Epithelial cell of esophagus (primary cell): ENCODE results near the gene PRKAR2A.

ENCODE experiments used
- DNase-seq: peaks from one replicate; pipeline ENCODE4 v3.0.0; 2010; ENCODE audit warnings: low read depth
- H3K4me3 ChIP-seq: 2 replicates; pipeline ENCODE4 v1.5.1; 2011; ENCODE audit warnings: mild to moderate bottlenecking, low read length, control low read depth
- TF ChIP-seq, protein P1 (sequence below): IDR thresholded peaks from 2 replicates; pipeline ENCODE4 v1.5.1; 2011; ENCODE audit warnings: low read depth, mild to moderate bottlenecking, low read length, control low read depth, inconsistent platforms; ENCODE audit not compliant: insufficient read depth; ENCODE audit errors: missing control alignments

Gene PRKAR2A

DNA sequence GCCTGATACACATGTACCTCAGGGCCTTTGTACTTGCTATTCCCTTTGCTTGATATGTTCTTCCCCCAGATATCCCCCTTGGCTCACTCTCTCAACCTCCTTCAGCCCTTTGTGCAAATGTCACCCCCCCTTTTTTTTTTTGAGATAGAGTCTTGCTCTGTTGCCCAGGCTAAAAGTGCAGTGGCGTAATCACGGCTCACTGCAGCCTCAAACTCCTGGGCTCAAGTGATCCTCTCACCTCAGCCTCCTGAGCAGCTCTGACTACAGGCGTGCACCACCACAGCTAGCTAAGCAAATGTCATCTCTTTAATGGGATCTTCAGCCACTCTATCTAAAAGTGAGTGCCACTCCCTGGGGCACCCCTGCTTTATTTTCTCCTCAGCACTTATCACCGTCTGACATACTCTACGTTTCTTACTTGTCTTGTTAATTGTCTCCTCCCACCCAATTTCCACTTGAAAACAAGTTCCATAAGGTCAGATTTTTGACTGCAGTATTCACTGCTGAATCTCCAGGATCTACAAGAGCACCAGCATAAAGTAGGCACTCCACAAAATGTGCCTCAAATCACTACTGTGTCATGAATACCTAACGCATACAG lies 145.3 kb downstream of the PRKAR2A start:
- no peak overlapping the region for H3K4me3 ChIP-seq
- TF ChIP-seq, protein P1, sequence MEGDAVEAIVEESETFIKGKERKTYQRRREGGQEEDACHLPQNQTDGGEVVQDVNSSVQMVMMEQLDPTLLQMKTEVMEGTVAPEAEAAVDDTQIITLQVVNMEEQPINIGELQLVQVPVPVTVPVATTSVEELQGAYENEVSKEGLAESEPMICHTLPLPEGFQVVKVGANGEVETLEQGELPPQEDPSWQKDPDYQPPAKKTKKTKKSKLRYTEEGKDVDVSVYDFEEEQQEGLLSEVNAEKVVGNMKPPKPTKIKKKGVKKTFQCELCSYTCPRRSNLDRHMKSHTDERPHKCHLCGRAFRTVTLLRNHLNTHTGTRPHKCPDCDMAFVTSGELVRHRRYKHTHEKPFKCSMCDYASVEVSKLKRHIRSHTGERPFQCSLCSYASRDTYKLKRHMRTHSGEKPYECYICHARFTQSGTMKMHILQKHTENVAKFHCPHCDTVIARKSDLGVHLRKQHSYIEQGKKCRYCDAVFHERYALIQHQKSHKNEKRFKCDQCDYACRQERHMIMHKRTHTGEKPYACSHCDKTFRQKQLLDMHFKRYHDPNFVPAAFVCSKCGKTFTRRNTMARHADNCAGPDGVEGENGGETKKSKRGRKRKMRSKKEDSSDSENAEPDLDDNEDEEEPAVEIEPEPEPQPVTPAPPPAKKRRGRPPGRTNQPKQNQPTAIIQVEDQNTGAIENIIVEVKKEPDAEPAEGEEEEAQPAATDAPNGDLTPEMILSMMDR, result no peak
- DNase-seq, result no peak

DNA sequence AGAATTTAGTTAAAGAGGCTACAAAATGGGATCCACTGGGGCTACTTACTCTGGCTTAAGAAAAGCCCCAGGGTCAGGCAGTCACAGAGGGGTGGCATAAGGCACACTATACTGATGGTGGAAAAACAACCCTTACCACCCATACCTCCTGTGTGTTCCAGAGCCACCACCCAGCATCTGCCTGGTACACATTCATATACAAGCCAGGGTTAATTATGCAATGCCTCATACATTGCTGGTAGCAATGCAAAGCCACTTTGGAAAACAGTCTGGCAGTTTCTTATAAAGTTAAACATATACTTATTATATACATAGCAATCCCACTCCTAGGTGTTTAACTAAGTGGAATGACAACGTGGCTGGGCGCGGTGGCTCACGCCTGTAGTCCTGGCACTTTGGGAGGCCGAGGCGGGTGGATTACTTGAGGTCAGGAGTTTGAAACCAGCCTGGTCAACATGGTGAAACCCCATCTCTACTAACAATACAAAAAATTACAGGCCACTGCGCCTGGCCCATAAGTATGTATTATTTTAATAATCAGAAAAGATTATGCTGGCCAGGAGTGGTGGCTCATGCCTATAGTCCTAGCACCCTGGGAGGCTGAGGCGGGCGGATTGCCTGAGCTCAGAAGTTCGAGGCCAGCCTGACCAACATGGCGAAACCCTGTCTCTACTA lies 146.8 kb downstream of the PRKAR2A start:
- no peak for DNase-seq
- TF ChIP-seq, protein P1, result no peak
- H3K4me3 ChIP-seq, result no peak overlapping the region

DNA sequence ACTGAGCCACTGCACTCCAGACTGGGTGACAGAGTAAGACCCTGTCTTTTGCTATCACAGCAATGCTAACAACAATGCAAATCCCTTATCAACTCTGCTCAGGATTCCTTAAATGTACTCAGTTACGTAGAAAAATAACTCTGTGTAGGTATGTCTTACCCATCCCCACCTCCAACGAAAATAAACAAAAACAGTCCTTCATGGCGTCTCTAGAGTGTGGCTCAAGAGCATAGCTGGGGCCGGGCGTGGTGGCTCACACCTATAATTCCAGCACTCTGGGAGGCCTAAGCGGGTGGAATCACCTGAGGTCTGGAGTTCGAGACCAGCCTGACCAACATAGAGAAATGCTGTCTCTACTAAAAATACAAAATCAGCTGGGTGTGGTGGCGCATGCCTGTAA lies 148.8 kb downstream of the PRKAR2A start:
- TF ChIP-seq, protein P1, result no peak
- no peak overlapping the region for H3K4me3 ChIP-seq
- no peak for DNase-seq

DNA sequence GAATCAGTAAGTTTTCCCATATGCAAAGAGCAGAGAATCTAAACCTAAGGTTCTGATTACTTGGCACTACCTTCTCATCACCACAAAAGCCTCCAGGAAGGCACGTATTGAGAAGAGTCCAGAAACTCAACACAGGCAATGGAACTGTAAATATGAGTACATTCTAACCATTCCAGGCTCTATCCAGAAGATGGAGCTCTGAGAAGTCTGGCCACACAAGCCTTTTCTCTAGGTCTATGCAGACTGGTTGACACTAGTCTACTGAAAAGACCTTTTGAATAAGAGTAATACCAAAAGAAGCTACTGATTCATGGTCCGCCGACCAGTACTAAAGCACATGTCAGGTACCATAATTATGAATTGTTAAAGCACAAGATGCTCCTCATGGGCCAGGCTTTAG lies 149.7 kb downstream of the PRKAR2A start:
- DNase-seq, result no peak
- no peak overlapping the region for H3K4me3 ChIP-seq
- TF ChIP-seq, protein P1, result no peak

DNA sequence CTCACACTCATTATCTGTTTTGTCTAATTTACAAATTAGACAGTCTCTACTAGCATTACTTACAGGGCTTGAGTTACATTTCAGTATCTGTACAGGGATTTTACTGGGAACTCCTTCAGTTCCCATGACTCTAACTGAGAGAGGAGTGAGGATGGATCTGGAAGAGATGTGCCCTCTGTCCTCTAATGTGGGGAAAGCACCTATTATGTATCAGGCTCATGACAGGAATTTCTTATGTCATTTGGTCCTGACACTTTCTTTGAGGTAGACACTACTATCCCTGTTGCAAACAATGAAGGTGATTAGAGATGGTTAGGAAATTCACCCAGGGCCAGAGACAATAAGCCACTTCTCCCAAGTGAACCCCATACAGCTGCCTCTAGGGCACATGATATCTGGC lies 151.1 kb downstream of the PRKAR2A start:
- H3K4me3 ChIP-seq, result no peak overlapping the region
- TF ChIP-seq, protein P1, result no peak
- no peak for DNase-seq
